NT2/D1 (cell line): ENCODE data around the gene OTOP3.

Experiments used
- YY1 ChIP-seq: IDR thresholded peaks from 2 replicates; pipeline ENCODE4 v1.6.1; 2011; ENCODE audit not compliant: insufficient read length, insufficient read depth
- ZNF274 ChIP-seq: IDR thresholded peaks from 2 replicates; pipeline ENCODE4 v1.6.1; 2011; ENCODE audit warnings: mild to moderate bottlenecking, low read depth, low read length

DNA sequence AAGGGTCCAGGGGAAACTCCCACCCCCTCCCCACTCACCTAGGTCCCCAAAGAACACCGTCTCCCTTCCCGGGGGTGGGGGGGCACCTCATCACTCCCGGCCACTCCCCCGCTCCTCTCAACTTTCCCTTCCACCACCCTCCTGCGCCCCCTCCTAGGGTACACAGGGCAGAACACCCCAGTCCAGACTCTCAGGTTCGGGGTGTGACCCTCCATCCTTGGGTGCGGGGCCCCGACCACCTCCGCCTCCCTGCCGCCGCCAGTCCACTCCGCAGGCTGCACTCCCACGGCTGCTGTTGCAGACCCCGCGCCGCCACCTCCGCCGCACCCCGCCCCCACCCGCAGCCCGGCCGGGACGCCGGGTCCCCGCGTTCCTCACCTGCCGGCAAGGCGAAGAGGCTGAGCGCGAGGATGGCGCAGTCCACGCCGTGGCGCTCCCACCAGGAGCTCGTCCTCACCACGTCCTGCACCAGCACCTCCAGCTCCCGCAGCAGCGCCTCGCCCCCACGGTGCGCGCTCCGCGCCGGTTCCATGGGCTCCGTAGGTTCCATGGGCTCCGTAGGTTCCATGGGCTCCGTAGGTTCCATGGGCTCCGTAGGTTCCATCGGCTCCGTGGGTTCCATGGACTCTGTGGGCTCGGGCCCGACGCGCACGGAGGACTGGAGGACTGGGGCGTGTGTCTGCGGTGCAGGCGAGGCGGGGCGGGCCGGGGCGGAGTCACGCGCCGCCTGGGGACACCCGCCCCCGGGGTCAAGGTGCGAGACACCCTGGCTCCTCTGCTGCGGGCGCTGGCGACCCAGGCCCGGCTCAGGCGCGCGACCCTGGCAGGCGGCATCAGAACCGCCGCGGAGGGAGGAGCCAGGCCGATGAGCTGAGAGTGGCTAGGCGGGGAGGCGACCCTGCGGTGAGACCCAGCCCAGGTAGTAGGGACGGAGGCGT is 42.5 kb upstream of the OTOP3 start, which contains the start of gene FADS6:
- no peak for TF ChIP-seq ZNF274
- no peak for TF ChIP-seq YY1
